Measurements from ENCODE around the gene BCL2L11.
A peak's percentile ranks its signal among the peaks of the same experiment; 100 is the strongest.
"Not testable (repeated sequence)": the region's sequence is repeated elsewhere in the genome, so short reads cannot be mapped to it uniquely, and the experiment has no call there.

The BCL2L11 gene, protein sequence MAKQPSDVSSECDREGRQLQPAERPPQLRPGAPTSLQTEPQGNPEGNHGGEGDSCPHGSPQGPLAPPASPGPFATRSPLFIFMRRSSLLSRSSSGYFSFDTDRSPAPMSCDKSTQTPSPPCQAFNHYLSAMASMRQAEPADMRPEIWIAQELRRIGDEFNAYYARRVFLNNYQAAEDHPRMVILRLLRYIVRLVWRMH

DNA sequence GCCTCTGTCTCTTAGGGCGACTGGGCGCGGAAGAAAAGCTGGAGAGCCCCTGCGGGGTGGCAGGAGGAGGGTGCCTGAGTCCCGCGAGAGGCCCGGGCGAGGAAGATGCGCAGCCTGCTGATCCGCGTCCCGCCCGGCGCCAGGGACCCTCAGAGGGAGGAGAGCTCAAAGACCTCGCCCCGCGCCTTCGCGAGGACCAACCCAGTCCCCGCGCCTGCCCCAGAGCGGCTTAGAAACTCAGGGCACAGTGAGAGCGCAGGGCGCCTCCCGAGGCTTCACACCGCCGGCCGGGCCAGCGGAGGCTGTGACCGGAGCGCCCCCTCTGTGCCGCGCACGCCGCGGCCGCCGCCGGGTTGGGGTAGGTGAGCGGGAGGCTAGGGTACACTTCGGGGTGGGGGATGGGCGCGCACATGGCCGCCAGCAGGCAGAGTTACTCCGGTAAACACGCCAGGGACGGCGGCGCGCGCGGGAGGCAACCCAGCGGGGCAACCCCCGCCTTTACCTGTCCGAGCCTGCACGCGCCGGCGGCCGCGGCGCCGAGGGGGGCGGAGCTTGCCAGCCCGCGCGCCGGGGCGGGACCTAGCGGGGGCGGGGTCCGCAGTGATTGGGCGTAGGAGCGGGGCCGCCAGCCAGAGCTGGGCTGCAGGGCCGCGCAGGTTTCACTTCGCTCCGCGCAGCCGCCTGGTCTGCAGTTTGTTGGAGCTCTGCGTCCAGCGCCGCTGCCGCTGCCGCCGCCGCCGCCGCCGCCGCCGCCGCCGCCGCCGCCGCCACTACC lies at the start of gene BCL2L11:
BCL2L11 (plus strand) TSS at position 662 of the 775 bp plus-strand sequence. CDS start 2,832 bp downstream, outside the sequence.
- peak; percentile 76 for DNase-seq (ENCODE audit: low spot score)

DNA sequence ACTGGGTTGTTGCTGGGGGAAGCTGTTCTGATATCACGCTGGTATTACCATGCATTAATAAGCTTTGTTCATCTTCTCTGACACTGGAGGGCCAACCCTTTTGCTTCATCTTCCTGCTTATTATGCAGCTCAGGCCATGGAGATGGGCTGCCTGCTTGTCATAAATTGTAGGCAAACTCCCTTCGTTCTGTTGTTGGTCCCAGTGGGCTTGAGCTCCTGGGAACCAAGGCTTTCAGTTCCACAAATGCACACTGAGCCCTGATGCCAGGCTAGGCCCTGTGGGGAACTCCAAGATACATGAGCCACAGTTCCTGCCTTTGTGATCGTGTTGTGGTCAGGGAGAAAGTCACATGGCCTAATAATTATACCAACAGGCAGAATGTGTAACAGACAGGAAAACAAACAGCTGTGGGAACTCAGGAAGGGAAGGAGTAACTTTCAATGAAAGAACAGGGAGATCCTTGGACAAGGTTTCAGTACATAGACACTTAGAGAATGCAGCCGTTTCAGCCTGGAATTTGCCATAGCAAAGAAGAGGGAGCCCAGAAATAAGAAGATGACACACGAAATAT lies 49.0 kb upstream of the BCL2L11 start:
- DNase-seq (ENCODE audit: low spot score): no peak

DNA sequence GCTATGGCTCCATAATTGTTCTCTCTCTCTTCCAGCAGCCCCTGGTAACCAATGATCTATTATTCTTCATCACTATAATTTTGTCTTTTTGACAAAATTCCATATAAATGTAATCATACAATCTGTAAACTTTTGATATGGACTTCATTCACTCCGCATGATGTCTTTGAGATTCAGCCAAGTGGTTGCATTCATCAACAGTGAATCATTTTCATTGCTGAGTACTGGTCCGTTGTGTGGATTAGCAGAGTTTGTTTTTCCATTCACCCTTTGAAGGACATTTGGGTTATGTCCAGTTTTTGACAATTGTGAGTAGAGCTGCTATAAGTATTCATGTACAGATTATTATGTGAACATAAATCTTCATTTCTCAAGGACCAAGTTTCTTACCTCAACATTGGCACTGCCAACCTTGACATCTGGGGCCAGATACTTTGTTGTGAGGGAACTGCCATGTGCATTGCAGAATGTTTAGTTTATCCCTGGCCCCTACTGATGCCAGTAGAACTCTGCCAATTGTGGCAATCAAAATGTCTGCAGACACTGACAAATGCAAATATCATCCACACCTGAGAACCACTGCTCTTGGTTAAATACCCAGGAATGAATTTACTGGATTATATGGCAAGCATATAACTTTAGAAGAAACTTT lies 48.4 kb upstream of the BCL2L11 start:
- DNase-seq (ENCODE audit: low spot score): no peak

DNA sequence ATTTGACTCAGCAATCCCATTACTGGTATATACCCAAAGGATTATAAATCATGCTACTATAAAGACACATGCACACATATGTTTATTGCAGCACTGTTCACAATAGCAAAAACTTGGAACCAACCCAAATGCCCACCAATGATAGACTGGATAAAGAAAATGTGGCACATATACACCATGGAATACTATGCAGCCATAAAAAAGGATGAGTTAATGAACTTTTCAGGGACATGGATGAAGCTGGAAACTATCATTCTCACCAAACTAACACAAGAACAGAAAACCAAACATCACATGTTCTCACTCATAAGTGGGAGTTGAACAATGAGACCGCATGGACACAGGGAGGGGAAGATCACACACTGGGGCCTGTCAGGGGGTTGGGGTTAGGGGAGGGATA lies 38.1 kb upstream of the BCL2L11 start:
- DNase-seq (ENCODE audit: low spot score): not testable (repeated sequence)

DNA sequence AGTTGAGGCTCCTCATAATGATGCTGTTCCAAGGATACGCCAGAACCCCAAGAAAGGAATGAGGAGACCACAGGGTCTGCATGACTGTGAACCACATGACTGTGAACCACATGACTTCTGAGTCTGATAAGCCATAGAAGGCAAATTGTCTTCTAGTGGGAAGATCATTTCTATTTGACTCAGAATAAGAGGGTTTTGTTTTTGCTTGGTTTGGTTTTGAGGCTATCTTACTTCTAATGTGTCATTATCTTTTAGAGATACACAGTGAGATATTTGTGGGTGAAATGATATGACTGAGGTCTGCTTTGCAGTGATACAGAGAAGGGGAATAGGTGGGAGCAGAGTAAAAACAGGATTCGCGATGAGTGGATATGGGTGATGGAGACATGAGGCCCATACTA lies 28.9 kb upstream of the BCL2L11 start:
- no peak for DNase-seq (ENCODE audit: low spot score)

DNA sequence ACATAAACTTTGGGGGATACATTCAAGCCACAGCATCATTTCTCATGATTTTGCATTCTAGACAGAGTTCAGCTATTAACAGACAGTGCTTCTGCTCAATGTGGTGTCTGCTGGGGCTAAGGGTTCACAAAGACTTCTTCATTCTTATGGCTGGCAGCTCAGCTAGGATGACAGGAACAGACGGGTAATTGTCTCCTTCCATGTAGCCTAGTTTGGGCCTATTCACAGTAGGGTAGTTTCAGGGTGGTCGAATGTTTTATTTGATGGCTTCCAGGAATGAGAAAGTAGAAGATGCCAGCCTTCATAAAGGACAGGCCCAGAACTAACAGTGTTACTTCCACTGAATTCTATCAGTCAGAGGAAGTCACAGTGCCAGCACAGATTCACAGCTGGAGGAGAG lies 26.0 kb upstream of the BCL2L11 start:
- DNase-seq (ENCODE audit: low spot score): peak; percentile 53

DNA sequence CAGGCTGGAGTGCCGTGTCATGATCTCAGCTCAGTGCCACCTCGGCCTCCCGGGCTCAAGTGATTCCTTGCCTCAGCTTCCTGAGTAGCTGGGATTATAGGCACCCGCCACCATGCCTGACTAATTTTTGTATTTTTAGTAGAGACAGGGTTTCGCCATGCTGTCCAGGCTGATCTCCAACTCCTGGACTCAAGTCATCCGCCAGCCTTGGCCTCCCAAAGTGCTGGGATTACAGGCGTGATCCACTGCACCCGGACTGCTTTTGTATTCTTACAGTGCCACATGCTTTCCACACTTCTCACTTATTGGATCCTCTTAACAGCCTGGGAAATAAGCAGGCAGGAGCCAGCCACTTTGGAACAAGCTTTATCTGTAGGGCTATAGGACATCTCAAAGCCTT lies 25.3 kb upstream of the BCL2L11 start:
- no peak for DNase-seq (ENCODE audit: low spot score)

DNA sequence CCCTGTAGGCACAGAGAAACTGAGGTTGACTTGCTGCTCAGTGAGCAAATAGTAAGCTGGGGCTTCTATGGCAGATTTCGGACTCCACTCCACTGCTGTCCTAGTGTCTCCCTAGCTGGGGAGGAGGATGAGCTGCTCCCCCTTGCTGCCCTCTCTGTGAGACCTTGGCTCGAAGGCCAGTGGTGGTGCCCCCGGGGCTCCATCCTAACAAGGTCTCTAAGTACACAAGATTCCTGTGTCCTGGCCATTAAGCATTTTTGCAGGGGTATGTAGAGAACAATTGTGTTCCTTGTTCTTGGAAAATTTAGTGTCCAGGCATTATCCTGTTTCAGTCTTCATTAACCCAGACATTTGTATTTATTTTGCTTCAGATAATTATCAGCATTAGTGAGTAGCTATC lies 21.3 kb upstream of the BCL2L11 start:
- DNase-seq (ENCODE audit: low spot score): no peak

DNA sequence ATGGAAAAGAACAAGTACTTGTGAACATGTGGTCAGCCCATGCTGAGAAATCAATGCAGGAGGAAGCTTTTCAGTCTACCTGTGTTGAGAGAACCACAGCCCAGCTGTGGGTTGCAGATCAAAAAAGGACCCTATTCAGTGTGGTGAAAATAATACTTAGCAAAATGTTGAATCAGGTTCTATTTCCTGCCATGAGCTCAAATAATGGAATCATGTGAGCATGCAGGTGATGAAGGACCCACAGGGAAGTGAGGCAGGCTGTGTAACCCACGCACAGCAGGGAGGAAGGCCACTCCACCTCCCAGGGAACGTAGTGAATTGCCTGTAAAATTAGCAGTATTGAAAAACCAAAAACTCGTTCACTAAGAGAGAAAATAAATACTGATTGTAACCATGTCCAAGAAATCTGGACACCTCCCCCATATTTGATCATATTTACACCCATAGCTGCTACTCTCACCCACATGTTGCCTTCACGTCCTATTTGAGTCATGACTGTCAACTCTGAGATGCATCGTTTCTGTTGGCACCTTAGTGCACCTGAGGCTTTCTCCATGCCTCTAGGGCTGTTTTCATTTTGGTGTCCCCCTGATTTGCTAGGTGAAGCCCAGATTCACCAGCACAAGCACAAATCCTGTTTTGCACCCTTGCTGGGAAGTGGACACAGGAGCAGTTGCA lies 20.5 kb upstream of the BCL2L11 start:
- no peak for DNase-seq (ENCODE audit: low spot score)

DNA sequence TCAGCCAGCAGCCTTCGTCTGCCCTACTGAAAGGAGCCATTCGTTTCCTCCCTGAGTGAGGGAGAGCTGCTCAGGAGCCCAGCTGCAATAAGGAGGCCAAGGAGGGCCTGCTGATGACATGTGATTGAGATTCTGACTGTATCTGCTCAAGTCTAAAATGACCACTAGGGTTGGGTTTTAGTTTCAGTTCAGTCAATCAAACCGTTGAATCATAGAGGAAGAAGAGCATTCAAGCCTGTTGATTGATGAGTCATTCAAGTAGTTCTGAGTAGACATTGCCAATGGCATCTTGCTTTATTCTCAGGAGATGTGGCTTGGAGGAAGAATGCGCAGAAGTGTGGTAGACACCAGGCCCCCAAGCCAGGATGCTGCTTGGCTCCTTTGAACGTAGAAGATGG lies 19.9 kb upstream of the BCL2L11 start:
- no peak for DNase-seq (ENCODE audit: low spot score)

DNA sequence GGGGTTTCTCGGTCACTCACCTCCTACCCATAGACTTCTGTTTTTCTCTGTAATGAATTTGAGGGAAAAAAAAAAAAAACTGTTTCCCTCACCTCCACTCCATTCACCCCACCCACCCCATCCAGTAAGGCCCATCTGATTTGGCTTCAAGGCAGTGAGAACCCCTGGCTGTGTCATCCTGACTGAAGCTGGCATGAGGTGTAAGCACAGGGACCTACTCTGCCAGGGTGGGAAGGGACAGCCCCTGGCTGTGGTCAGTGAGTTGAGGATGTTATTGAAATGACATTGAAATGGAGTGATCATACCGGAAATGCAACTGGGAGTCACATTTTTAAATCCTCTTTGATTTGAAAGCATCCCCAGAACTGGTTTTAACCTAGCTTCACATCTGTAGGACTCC lies 19.1 kb upstream of the BCL2L11 start:
- DNase-seq (ENCODE audit: low spot score): no peak

DNA sequence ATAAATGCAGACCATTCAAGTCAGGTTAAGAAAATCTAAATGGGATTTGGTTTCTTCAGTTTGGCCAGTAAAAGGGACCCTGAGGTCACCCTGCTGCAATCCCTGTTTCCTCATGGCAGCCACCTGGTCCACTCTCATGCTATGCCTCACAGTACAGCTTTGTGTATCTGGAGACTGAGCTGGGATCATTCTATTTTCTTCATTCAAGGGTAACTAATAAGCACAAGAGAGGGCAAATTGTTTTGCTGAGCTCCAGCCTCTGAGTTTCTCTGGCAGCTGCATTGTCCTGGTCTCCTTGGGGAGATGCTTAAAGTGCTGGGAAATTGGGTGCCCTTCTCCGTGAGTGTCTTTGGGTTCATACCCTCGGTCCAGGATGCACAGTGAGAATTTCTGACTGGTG lies 18.5 kb upstream of the BCL2L11 start:
- no peak for DNase-seq (ENCODE audit: low spot score)

DNA sequence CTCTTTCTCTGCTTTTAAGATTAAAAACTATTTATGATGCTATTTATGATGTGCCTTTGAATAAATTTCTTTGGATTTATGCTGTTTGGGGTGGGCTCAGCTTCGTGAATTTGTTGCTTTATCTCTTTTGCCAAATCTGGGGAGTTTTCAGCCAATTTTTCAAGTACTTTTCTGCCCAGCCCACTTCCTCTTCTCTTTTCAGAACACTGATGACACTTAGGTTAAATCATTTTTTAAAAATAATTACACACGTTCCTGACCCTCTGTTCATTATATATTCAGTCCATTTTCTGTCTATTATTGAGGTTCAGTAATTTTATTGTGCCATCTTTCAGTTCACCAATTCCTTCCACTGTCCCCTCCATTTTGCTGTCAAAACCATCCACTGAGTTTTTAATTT lies 14.8 kb upstream of the BCL2L11 start:
- DNase-seq (ENCODE audit: low spot score): no peak

DNA sequence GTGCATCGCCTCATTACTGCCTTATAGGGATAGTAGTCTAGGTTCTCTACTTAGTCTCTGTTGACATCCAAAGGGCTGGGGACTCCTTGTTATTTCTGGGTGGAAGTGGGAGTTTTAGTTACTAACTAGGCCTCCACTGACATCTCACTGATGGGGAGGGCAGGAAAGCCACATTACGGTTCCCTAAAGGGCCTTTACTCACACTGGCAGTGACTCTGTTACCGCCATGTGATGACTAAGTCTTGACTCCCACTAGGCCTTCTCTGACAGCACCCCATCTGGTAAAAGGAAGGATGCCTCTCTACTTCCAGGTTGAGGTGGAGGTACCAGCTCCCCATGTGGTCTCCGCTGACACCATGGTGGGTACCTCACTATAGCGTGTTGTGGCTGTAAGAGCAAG lies 14.0 kb upstream of the BCL2L11 start:
- DNase-seq (ENCODE audit: low spot score): no peak

DNA sequence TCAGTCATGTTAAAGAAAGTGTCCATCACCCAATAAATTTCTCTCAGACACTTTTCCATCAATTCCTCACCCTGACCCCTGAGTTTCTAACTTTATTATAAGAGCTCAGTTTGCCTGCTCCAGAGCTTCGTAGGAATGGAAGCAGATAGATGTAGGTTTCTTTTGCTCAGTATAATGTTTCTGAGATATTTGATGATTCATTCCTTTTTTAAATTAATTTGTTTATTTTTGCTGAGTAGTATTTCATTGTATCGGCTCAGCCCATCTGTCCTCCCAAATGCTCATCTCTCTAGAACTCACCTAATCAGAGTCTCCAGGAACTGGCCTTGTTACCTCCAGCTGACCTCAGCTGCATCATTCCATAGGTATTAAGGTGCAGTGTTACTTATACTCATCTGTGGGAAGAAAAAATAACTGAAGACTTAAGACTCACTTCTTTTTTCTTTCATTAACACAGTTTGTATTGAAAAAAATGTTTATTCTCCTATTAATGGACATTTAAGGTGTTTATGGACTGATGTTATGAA lies 11.9 kb upstream of the BCL2L11 start:
- DNase-seq (ENCODE audit: low spot score): no peak

DNA sequence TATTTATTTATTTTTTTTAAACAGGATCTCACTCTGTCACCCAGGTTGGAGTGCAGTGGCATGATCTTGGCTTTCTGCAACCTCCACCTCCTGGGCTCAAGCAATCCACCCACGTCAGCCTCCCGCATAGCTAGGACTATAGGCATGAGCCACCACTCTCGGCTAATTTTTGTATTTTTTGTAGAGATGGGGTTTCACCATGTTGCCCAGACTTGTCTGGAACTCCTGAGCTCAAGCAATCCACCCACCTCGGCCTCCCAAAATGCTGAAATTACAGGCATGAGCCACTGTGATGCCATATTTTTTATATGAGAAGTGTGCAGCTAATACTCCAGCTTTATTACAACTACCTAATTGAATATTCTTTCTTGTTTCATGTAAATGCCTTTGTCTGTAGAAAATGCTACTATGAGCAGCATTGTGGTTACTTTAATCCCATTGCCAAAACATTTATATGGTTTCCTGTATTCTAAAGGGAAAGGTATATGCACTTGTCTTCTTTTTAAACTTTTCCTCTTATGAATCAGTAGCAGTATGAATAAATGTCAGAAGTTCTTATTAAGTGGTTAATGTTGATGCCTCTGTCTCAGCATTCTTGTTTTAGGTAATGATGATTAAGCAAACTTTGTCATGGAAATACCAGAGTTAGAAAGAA lies 9.5 kb upstream of the BCL2L11 start:
- DNase-seq (ENCODE audit: low spot score): no peak

DNA sequence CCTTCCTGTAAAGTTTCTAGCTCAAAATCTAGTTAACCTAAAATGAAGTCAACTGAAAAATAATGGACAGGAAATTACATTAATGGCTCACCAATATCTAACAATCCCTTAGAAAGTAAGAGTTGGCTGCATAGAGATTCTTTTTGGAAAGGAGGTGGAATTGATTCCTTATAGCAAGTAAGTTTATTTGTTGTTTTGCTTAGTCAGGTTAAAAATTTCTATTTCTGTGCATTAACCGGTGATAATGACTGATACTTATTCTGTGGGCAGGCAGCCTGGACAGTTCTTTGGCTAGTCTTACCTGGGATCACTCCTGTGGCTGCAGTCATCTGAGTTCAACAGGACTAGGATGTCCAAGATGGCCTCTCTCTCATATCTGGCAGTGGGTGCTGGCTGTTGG lies 6.9 kb upstream of the BCL2L11 start:
- DNase-seq (ENCODE audit: low spot score): no peak

DNA sequence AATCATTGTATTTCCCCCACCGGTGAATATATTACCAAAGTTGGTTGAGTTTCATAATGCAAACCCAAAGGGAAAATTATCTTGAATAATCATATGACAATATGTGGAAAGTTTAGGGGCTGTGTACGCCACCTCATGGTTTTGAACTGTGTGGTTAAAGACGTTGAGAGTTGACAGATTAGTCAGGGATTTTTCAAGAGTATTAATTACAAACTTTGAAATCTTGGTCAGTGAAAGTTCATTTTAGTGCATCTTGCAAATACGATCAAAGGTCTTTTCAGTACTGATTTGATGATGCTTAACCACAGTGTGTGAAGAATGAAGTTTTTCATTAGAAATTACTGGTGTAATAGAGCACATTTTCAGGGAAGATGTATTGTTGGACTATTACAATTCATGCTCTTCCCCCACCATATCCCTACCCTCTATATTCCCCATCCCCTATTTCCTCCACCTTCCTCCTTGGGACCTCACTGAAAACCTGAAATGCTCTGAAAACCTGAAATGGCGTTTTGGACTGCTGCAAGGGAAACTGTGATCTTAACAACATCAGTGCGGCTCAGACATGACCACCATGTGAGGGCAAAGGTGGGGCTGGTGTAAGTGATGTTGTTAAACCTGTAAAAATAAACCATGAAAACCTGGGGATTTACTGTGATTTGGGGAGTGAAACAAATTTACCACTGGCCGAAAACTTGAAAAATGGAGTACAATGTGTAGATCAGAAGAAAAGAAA lies 4.5 kb upstream of the BCL2L11 start:
- DNase-seq (ENCODE audit: low spot score): no peak

DNA sequence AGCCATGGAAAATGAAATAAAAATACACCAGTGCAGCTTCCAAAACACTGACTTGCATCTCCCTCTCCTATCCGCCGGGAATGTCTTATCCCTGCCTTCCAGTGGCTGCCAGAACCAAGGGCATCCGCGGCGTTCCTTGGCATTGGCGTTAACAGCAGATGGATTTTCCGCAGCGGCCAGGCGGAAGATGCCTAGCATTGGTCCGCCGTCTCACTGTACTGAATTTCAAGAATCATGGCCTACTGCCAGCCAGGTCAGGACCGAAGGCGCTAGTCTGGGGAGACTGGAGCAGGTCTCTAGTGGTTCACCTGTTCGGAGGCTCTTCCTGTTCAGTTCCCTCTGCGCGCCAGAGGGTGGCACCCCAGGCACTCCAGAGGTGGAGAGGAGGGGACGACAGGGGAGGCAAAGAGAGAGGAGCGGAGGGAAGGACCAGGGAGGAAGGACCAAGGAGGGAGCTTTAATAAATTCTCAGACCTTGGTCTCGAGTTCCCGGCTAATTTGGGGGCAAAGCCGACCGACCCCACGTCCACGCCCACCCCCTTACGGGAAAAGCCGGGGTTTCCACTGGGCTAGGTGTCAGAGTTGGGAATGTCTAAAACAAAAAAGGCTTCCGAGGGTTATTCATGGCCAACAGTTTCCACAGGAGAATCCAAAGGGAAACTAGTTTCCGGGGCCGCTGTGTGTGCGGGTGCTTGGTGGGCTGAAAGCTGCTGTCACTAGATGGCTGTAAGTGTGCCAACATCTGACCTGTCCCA lies 3.7 kb upstream of the BCL2L11 start:
- peak; percentile 64 for DNase-seq (ENCODE audit: low spot score)

Measured in putamen (tissue), 1 donor.